Activated T-cell treated with anti-CD3 and anti-CD28 coated beads, Interleukin-2, amount 50 U/mL, for 48 hours (primary cell): ENCODE data around the gene OR4D2.
A peak's percentile ranks its signal among the peaks of the same experiment; 100 is the strongest.
"Not testable (repeated sequence)": the region's sequence is repeated elsewhere in the genome, so short reads cannot be mapped to it uniquely, and the experiment has no call there.

Experiments used
- DNase-seq, 2 experiments: peaks; one replicate each; pipeline ENCODE4 v3.0.0-alpha.2; 2020

The OR4D2 gene

DNA sequence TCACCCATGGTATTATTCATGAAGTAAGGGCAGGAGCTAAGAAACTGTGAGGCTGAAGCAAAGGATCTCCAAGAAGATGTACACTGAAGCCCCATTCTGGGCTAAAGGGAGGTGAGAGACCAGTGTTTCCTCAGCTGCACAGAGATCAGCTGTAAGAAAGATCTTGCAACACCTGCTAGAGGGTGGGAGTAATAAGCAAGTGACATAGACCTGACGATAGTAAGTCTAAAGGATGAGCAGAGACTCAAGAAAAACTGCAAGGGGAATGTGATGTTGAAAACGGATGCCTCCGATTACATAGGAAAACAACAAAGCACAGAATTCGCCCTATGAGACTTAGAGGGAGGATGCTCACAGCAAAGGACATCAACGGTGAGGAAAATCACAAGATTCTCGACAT is at the start of gene OR4D2:
OR4D2 (plus strand) TSS at position 301 of the 400 bp plus-strand sequence. CDS start 2,674 bp downstream, outside the sequence.
- DNase-seq, result no peak

GRCh38 chr17:58117382-58117781 is 49.4 kb upstream of the OR4D2 start:
- no peak for DNase-seq

DNA sequence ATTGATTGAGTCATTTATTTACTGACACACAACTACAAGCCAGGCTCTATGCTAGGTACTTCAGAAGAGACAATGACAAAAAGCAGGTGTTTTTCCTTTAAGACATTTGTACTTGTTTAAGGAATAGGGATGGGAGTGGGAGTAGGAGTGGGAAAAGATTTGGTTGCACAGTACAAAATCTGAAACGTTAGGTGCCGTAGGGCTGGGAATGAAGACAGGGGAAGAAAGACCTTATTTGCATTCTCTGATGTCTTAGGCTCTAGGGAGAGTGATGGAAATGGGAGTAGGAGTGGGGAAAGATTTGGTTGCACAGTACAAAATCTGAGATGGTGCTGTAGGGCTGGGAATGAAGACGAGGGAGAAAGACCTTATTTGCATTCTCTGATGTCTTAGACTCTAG is 47.3 kb upstream of the OR4D2 start:
- DNase-seq, result no peak

DNA sequence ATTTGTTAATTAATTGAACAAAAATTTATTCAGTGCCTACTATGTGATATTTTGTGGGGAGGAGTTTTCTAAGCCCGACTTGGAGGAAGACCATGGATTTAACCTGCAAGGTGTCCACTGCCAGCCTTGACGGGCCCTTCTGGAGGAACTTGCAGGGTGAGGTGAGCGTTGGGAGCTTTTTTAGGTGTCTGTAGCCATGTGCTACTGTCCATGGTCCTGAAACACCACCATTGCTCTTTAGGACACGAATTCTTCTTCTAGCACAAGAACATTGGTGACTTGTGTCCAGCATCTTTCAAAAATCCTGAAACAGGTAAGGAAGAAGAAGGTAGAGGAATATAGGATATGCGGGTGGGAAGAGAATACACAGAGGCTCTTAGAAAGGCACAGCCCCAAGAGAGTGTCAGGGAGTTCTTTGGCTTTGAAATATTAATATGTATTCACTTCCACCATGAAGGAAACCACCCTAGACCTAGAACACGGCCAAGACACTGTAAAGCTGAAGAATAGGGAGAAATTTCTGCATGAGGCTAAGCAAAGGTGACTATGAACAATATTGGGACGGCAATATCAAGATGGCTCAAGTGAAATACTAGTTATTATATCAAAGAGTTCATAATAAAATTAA is 46.5 kb upstream of the OR4D2 start:
- peak in 1 of 2 experiments; percentile 27 for DNase-seq

DNA sequence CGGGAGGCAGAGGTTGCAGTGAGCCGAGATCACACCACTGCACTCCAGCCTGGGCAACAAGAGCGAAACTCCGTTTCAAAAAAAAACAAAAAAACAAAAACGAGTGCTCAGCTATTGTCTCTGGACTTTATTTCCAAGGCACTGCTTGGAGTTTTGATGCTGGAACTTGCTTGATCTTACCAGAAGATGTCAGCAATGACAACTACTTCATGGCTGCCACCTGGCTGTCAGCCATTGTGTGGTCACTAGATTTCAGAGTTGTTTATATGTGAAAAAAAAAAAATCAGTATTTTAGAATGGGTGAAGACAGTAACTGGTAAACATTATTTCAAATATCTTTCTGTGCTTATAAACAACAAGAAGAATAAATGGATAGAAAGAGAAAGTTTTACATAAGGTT is 44.9 kb upstream of the OR4D2 start:
- DNase-seq, result no peak

DNA sequence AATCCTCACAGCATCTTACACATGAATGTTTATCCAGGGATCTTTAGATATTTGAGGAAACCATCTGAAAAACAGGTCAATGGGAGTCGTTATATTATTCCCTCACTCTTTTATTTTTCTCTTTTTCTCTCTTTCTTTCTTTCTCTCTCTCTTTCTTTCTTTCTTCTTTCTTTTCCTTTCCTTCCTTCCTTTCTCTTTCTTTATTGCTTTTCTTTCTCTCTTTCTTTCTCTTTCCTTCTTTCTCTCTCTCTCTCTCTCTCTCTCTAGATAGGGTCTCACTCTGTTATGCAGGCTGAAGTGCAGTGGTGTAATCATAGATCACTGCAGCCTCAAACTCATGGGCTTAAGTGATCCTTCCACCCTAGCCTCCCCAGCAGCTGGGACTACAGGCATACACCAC is 38.9 kb upstream of the OR4D2 start:
- DNase-seq, result no peak

GRCh38 chr17:58132697-58133096 is 34.1 kb upstream of the OR4D2 start:
- not testable (repeated sequence) for DNase-seq

DNA sequence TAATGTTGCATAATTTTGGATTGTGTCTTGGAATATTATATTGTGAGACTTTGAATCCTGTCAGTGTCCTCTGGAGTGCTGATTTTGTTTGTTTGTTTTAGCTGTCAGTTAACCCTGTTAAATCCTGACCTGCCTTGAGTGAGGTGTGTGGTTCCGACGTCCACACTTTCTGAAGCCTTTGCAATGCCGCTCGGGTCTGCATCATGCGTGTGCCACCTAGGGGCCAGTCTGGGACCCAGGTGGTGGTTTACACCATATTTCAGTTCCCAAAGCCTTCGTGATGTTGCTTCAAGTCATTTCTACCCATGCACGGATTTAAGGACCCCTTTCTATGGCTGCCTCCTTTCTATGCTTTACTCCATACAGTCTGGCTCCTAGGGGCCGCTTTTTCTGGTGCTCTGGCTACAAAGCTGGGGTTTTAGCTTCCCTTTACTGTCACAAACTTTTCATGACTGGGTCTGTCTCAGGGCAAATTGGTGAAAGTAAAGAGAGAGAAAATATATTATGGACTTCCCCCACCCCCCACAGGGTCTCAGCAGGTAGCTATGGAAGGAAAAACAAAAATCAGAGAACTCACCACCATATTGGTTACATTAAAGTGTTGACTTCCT is 30.0 kb upstream of the OR4D2 start:
- no peak for DNase-seq

GRCh38 chr17:58141505-58141904 is 25.3 kb upstream of the OR4D2 start:
- DNase-seq, result no peak

GRCh38 chr17:58143335-58143734 is 23.4 kb upstream of the OR4D2 start:
- not testable (repeated sequence) for DNase-seq

- DNase-seq, result no peak
Measured at GRCh38 chr17:58144801-58145200, 22.0 kb upstream of the OR4D2 start.

- no peak for DNase-seq
Measured at GRCh38 chr17:58147930-58148434, 18.8 kb upstream of the OR4D2 start, which contains the start of gene OR4D1. Gene OR4D1 (plus strand): TSS chr17:58148384. CDS start chr17:58155154, 6,770 bp downstream.

- no peak for DNase-seq
Measured at GRCh38 chr17:58148609-58149008, 18.2 kb upstream of the OR4D2 start.

GRCh38 chr17:58150394-58150793 is 16.4 kb upstream of the OR4D2 start:
- no peak for DNase-seq

GRCh38 chr17:58153046-58153445 is 13.7 kb upstream of the OR4D2 start:
- peak; percentile 36 to 41 for DNase-seq

DNA sequence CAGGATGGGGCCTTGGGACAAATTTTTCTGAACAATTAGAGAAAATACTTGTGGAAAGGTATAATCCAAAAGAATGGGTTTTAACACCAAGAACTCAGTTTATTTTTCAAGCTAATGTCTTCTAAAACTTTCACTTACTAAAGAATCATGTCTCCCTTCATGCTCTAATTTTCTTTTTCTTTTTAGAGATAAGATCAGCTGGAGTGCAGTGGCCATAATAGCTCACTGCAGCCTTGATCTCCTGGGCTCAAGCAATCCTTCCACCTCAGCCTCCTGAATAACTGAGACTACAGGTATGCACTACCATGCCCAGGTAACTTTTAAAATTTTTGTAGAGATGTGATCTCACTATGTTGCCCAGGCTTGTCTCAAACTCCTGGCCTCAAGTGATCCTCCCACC is 13.1 kb upstream of the OR4D2 start:
- no peak for DNase-seq

- peak; percentile 73 to 75 for DNase-seq
Measured at GRCh38 chr17:58156839-58157803, 9.7 kb upstream of the OR4D2 start.

GRCh38 chr17:58158181-58158580 is 8.6 kb upstream of the OR4D2 start:
- DNase-seq, result no peak

DNA sequence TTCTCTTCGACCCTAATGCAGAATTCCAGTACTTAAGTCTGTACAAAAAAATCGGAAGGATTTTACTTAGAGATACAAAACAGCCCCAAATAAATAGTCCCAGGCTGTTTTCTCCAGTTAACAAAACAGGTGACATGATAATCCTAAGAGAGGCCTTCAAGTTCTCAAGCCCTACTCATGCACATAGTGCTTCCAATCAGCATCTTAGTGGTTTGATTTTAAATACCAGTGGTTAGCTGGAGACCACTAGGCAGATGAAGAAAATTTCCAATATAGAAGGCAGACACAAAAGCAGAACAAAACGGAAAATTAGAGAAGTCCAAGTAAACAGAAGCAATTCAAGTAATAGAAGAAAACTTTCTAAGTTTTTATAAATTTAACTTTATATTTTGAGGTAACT is 5.2 kb upstream of the OR4D2 start:
- DNase-seq, result no peak

DNA sequence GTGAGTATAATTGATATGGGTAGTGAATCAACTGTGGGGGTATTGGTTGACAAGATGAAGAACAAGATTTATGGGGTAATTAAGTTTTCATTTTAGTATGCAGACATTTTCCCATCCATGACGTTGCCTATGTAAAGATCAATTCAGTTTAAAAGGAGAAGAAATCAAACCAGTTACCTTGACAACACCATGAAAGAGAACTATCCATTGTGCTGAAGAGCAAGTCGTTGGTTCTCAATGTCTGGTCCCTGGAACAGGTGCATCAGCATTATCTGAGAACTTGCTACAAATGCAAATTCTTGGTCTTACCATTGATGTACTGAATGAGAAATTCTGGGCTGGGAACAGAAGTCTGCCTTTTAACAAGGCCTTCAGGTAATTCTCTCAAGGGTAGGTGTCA is 801 bp upstream of the OR4D2 start:
- no peak for DNase-seq

- DNase-seq, result no peak
Measured at GRCh38 chr17:58170622-58171021, 3.8 kb downstream of the OR4D2 start.

DNA sequence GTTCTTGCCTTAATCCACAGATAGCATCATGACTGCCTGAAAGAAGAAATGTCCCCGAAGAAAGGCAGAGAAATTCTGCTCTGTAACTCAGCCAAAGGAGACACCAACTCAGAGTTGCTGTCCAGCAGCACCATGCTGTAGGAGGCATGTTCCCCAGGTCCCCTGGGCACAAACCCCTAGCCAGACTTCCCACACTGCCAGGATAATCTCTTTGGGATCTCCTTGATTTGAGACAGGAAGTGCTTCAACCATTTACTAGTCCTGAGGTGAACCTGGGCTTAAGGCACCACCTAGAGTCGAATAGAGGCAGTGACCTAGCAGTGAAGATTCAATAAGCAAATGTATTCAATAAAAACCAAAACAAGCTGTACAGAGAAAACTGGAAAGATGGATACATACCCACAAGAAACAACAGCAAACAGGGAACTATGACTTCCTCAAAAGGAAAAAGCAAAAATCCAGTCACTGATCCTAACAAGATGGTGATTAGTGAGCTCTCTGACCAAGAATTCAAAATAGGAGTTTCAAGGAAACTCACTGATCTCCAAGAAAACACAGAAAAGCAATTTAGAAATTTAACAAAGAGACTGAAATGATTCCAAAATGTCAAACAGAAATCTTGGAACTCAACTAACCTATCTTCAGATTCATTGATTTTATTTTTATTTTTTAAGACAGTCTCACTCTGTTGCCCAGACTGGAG is 5.7 kb downstream of the OR4D2 start:
- DNase-seq, result peak; percentile 50 to 51

- DNase-seq, result no peak
Measured at GRCh38 chr17:58174871-58175270, 8.1 kb downstream of the OR4D2 start.
